Karpas-422 (cell line): ENCODE results near the gene DYNC1H1. TPM values are rescaled to one million over a fixed set of nuclear protein-coding genes. Genes with fewer than 3 reads are reported as not detected.

ENCODE experiments used
- DNase-seq: peaks from one replicate; pipeline ENCODE4 v3.0.0-alpha.2; 2015
- H2AFZ ChIP-seq: fragments of 200-600 bp; sonication (generic); 2 replicates; pipeline ENCODE4 v1.6.1; 2014; ENCODE audit warnings: antibody characterized with exemption, low read length, mixed read lengths
- H3K27ac ChIP-seq: fragments of 200-600 bp; sonication (generic); 2 replicates; pipeline ENCODE4 v1.5.1; 2014; ENCODE audit warnings: mild to moderate bottlenecking, low read length, moderate library complexity
- H3K27me3 ChIP-seq: fragments of 200-600 bp; sonication (generic); 2 replicates; pipeline ENCODE4 v1.6.1; 2014; ENCODE audit warnings: low read length, mixed read lengths
- H3K36me3 ChIP-seq: fragments of 200-600 bp; sonication (generic); 2 replicates; pipeline ENCODE4 v1.6.1; 2014; ENCODE audit warnings: low read length, mixed read lengths; ENCODE audit not compliant: insufficient read depth
- H3K4me1 ChIP-seq: fragments of 200-600 bp; sonication (generic); 2 replicates; pipeline ENCODE4 v1.6.1; 2014; ENCODE audit warnings: mild to moderate bottlenecking, low read length, mixed read lengths
- H3K4me2 ChIP-seq: fragments of 200-600 bp; sonication (generic); 2 replicates; pipeline ENCODE4 v1.6.1; 2014; ENCODE audit warnings: low read length, low read depth, mild to moderate bottlenecking; ENCODE audit not compliant: poor library complexity, severe bottlenecking
- H3K4me3 ChIP-seq: fragments of 200-600 bp; sonication (generic); 2 replicates; pipeline ENCODE4 v1.5.1; 2014; ENCODE audit warnings: mild to moderate bottlenecking, antibody characterized with exemption, low read length, mixed read lengths
- H3K79me2 ChIP-seq: fragments of 200-600 bp; sonication (generic); 2 replicates; pipeline ENCODE4 v1.6.1; 2014; ENCODE audit warnings: mild to moderate bottlenecking, low read length, mixed read lengths
- H3K9ac ChIP-seq: fragments of 200-600 bp; sonication (generic); 2 replicates; pipeline ENCODE4 v1.6.0; 2014; ENCODE audit warnings: low read length
- H3K9me2 ChIP-seq: fragments of 200-600 bp; sonication (generic), shearing (Covaris generic); replicated peaks from 2 replicates; pipeline ENCODE4 v1.6.0; 2014; ENCODE audit warnings: mild to moderate bottlenecking, low read length, moderate library complexity; ENCODE audit not compliant: insufficient read depth
- H3K9me3 ChIP-seq: fragments of 300-700, 200-600 bp; sonication (generic); 2 replicates; pipeline ENCODE4 v1.6.1; 2014; ENCODE audit warnings: low read length, mixed read lengths
- H4K20me1 ChIP-seq: fragments of 200-600 bp; sonication (generic); 2 replicates; pipeline ENCODE4 v1.6.1; 2014; ENCODE audit warnings: mild to moderate bottlenecking, antibody characterized with exemption, low read length, low read depth; ENCODE audit not compliant: insufficient read depth
- total RNA-seq: library from RNA; depleted of rRNA; stranded (reverse); fragments of >200 nt; shearing (Covaris generic); gene quantifications from 2 replicates; pipeline ENCODE4 v1.2.3, GENCODE V29; 2014; ENCODE audit warnings: low replicate concordance

DYNC1H1 gene
- total RNA-seq, 1 experiment from 2014 or later: 240 TPM

- H2AFZ ChIP-seq: no peak overlapping the region
These were observed 1.9 kb upstream of the DYNC1H1 start for GRCh38 chr14:101962503-101962874.

DNA sequence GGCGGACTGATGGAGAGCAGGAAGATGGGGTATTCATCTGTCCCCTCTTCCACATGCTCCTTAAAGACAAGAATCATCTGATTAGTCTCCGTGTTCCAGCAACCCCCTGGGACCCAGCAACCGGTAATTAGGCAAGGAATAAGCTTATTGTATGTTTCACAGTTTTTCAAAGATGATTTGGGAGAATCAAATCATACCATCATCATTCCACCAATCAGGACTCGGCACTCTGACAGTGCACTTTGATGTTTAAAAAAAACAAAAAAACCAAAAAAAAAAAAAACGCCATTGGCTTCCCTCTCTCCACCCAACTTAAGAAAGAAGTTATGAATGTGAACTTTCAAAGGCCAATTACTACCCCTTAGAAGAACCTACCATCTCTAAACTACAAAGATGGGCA is 1.3 kb upstream of the DYNC1H1 start:
- Histone ChIP-seq H3K27me3 (no peaks in the 10 kb centered on the region), H4K20me1 (peaks cover 5% of the 10 kb centered on the region; the same call in 1 of the 2 replicates), H3K79me2 (peaks cover 37% of the 10 kb centered on the region), H3K9me3 (no peaks in the 10 kb centered on the region), H3K36me3 (peaks cover 10% of the 10 kb centered on the region; the same call in 1 of the 2 replicates), H3K9ac (no peak overlapping the region), H3K4me3 (no peak overlapping the region), H3K9me2 (no peaks in the 10 kb centered on the region), H2AFZ (no peak overlapping the region), H3K4me1 (peaks cover 47% of the 10 kb centered on the region), H3K4me2 (no peak overlapping the region), H3K27ac (no peak overlapping the region)
- DNase-seq: peak; percentile 44

More at GRCh38 chr14:101962503-101962874, 1.9 kb upstream of the DYNC1H1 start:
- Histone ChIP-seq H3K4me2 (no peak overlapping the region), H3K27ac (no peak overlapping the region), H3K9me2 (no peaks in the 10 kb centered on the region), H3K36me3 (peaks cover 4% of the 10 kb centered on the region; the same call in 1 of the 2 replicates), H3K4me1 (peaks cover 42% of the 10 kb centered on the region), H3K9me3 (no peaks in the 10 kb centered on the region), H3K9ac (no peak overlapping the region), H3K4me3 (no peak overlapping the region), H4K20me1 (peaks cover 5% of the 10 kb centered on the region; the same call in 1 of the 2 replicates), H3K27me3 (no peaks in the 10 kb centered on the region), H3K79me2 (peaks cover 31% of the 10 kb centered on the region)
- peak; percentile 64 for DNase-seq

DNA sequence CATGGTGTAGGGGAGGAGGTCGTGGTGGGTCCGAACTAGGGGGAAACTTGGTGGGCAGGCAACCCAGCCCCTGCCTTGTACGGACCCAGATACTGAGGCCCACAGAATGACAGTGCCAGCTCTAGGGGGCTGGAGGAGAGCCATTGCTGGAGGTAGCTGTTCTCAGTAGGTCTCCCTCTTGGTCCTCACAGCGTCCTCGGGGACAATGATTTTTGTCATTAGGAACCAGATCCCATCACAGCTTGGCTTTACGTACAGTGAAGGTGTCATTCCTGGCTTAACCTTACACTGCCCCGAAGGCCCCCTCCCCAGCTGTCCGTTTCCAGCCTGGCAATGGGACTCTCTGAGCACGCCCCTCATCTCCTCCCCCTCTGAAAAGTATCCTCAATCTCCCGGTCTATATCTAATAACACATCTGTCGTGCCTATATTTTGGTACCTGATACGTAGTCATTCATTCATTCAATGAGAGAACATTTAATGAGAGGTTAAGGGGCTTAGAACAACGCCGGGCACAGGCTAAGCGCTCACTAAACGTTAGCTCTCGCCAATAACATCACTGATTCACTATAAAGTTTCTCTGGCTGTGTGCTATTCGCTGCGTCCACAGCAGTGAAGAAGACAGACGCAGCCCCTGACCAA is 597 bp upstream of the DYNC1H1 start:
- H4K20me1 ChIP-seq: peaks cover 5% of the 10 kb centered on the region; the same call in 1 of the 2 replicates
- H3K9ac ChIP-seq: peak overlapping the region; percentile 43

DNA sequence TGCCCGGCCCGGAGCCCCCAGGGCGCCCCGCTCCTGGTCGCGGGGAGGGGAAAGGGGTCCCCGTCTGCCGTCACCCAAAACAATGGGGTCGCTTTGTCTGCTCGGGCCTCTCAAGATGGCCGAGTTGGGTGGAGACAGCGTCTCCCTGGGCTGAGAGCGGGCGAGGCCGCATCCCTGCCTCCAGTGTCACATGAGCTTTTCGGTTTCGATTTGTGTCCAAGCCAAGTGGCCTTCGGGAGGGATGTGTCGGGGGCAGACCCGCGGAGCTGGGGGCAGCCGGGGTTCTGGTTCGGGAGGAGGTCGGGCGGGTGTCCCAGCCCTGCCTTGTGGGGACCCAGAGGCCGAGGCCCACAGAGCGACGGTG is 790 bp downstream of the DYNC1H1 start:
- Histone ChIP-seq H3K4me1 (peaks cover 68% of the 10 kb centered on the region), H2AFZ (0 out of 2 replicates have a peak overlapping the region, but pooled peaks have one; percentile 6), H4K20me1 (peaks cover 5% of the 10 kb centered on the region; the same call in 1 of the 2 replicates), H3K4me2 (peak overlapping the region; percentile 84), H3K9me3 (no peaks in the 10 kb centered on the region), H3K36me3 (peaks cover 10% of the 10 kb centered on the region; the same call in 1 of the 2 replicates), H3K79me2 (peaks cover 58% of the 10 kb centered on the region), H3K27ac (peak overlapping the region; percentile 57), H3K9me2 (no peaks in the 10 kb centered on the region), H3K4me3 (peak overlapping the region; percentile 92), H3K9ac (peak overlapping the region; percentile 97), H3K27me3 (no peaks in the 10 kb centered on the region)
- DNase-seq: peak; percentile 88

More for the DNA sequence above, 597 bp upstream of the DYNC1H1 start:
- H3K27ac ChIP-seq: no peak overlapping the region
- H3K27me3 ChIP-seq: no peaks in the 10 kb centered on the region
- peak; percentile 42 for DNase-seq
- peaks cover 44% of the 10 kb centered on the region for H3K79me2 ChIP-seq
- peaks cover 54% of the 10 kb centered on the region for H3K4me1 ChIP-seq
- peaks cover 10% of the 10 kb centered on the region; the same call in 1 of the 2 replicates for H3K36me3 ChIP-seq
- H3K9me2 ChIP-seq: no peaks in the 10 kb centered on the region
- H3K4me2 ChIP-seq: peak overlapping the region; percentile 58
- peak overlapping the region; percentile 57 for H3K4me3 ChIP-seq
- peak overlapping the region; percentile 95 for H2AFZ ChIP-seq
- no peaks in the 10 kb centered on the region for H3K9me3 ChIP-seq

- Histone ChIP-seq H3K4me1 (peaks cover 69% of the 10 kb centered on the region), H3K9me3 (no peaks in the 10 kb centered on the region), H3K4me2 (peak overlapping the region; percentile 84), H3K36me3 (peaks cover 10% of the 10 kb centered on the region; the same call in 1 of the 2 replicates), H3K27ac (peak overlapping the region; percentile 57), H3K27me3 (no peaks in the 10 kb centered on the region), H3K79me2 (peaks cover 66% of the 10 kb centered on the region), H2AFZ (no peak overlapping the region), H4K20me1 (peaks cover 5% of the 10 kb centered on the region; the same call in 1 of the 2 replicates), H3K9ac (peak overlapping the region; percentile 97), H3K9me2 (no peaks in the 10 kb centered on the region), H3K4me3 (peak overlapping the region; percentile 92)
- peak; percentile 61 for DNase-seq
These were observed 1.7 kb downstream of the DYNC1H1 start for GRCh38 chr14:101965770-101966722.

- Histone ChIP-seq H3K9me3 (no peaks in the 10 kb centered on the region), H3K9ac (peak overlapping the region; percentile 97), H3K4me3 (peak overlapping the region; percentile 92), H3K27ac (peak overlapping the region; percentile 57), H3K4me2 (peak overlapping the region; percentile 84), H2AFZ (no peak overlapping the region), H3K9me2 (no peaks in the 10 kb centered on the region), H3K36me3 (peaks cover 11% of the 10 kb centered on the region; the same call in 1 of the 2 replicates), H4K20me1 (peaks cover 5% of the 10 kb centered on the region; the same call in 1 of the 2 replicates), H3K27me3 (no peaks in the 10 kb centered on the region), H3K79me2 (peaks cover 73% of the 10 kb centered on the region), H3K4me1 (peaks cover 73% of the 10 kb centered on the region)
- DNase-seq: no peak
These were observed 2.4 kb downstream of the DYNC1H1 start for GRCh38 chr14:101966742-101967141.

DNA sequence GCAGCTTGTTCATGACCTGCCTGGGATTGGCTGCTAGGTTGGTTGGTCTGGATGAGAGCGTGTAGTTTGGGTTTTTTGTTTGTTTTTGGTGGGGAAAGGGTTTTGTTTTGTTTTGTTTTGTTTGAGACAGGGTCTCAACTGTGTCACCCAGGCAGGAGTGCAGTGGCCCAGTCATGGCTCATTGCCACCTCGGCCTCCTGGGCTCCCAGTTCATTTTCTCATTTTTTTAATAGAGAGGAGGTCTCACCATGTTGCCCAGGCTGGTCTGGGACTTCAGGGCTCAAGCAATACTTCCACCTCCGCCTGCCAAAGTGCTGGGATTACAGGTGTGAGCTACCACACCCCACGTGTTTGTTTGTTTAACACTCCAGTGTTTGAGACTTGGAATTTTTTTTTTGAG is 3.8 kb downstream of the DYNC1H1 start:
- Histone ChIP-seq H3K9me2 (no peaks in the 10 kb centered on the region), H3K36me3 (peaks cover 18% of the 10 kb centered on the region; the same call in 1 of the 2 replicates), H2AFZ (no peak overlapping the region), H3K79me2 (peaks cover 87% of the 10 kb centered on the region), H3K4me3 (no peak overlapping the region), H4K20me1 (peaks cover 5% of the 10 kb centered on the region; the same call in 1 of the 2 replicates), H3K27ac (0 out of 2 replicates have a peak overlapping the region, but pooled peaks have one; percentile 0), H3K4me2 (no peak overlapping the region), H3K9ac (no peak overlapping the region), H3K27me3 (no peaks in the 10 kb centered on the region), H3K9me3 (no peaks in the 10 kb centered on the region), H3K4me1 (peaks cover 73% of the 10 kb centered on the region)
- no peak for DNase-seq
